PC-9 (cell line): ENCODE data around the gene HEATR9. TPM values are rescaled to one million over a fixed set of nuclear protein-coding genes. Genes with fewer than 3 reads are reported as not detected.

Experiments
- BruUV-seq: library from RNA; stranded (reverse); fragments of 400-500 nt; replicated peaks from 2 replicates; lab custom pipeline; 2021; lab: Mats Ljungman, UMichigan
- CTCF ChIA-PET: fragments of 300-600 bp; sonication (Branson Sonifier 250); formaldehyde crosslinking; loops from one replicate; lab custom pipeline; 2022; ENCODE audit warnings: antibody characterized with exemption; lab: Charles Lee
- POLR2A ChIA-PET: fragments of 300-600 bp; sonication (Branson Sonifier 250); formaldehyde crosslinking; loops from one replicate; lab custom pipeline; 2022; ENCODE audit warnings: antibody characterized with exemption; ENCODE audit not compliant: unreplicated experiment; lab: Charles Lee
- DNase-seq, 2 experiments: peaks; one replicate each; pipeline versions ENCODE4 v3.0.0 to v3.0.0-alpha.2; 2015 to 2022; ENCODE audit warnings: mixed read lengths in 1 of 2
- H2AFZ ChIP-seq: fragments of 200-600 bp; sonication (generic); 2 replicates; pipeline ENCODE4 v1.8.1; 2017; ENCODE audit warnings: antibody characterized with exemption
- H3F3A ChIP-seq: fragments of 200-600 bp; sonication (generic); 2 replicates; pipeline ENCODE4 v1.8.1; 2017; ENCODE audit warnings: antibody characterized with exemption, mild to moderate bottlenecking, low read depth; ENCODE audit not compliant: insufficient read depth
- H3K27ac ChIP-seq: fragments of 200-600 bp; sonication (generic); 2 replicates; pipeline ENCODE4 v1.6.1; 2016; ENCODE audit warnings: mixed run types
- H3K27me3 ChIP-seq: fragments of 200-600 bp; sonication (generic); 2 replicates; pipeline ENCODE4 v1.6.1; 2016; ENCODE audit warnings: low read depth, mixed run types; ENCODE audit not compliant: insufficient read depth
- H3K36me3 ChIP-seq: fragments of 200-600 bp; sonication (generic); 2 replicates; pipeline ENCODE4 v1.6.1; 2016; ENCODE audit warnings: low read depth, mixed run types
- H3K4me1 ChIP-seq: fragments of 200-600 bp; sonication (generic); replicated peaks from 2 replicates; pipeline ENCODE4 v1.6.1; 2016; ENCODE audit warnings: mixed run types; ENCODE audit not compliant: insufficient read depth
- H3K4me2 ChIP-seq: fragments of 200-600 bp; sonication (generic); 2 replicates; pipeline ENCODE4 v1.6.1; 2017; ENCODE audit warnings: mixed run types
- H3K4me3 ChIP-seq: fragments of 200-600 bp; sonication (generic); 2 replicates; pipeline ENCODE4 v1.6.1; 2016; ENCODE audit warnings: mixed run types
- H3K79me2 ChIP-seq: fragments of 200-600 bp; sonication (generic); 2 replicates; pipeline ENCODE4 v1.6.1; 2017; ENCODE audit warnings: low read depth, mixed run types
- H3K9me2 ChIP-seq: fragments of 200-600 bp; sonication (generic); 2 replicates; pipeline ENCODE4 v1.8.1; 2017; ENCODE audit warnings: mild to moderate bottlenecking; ENCODE audit not compliant: insufficient read depth
- H3K9me3 ChIP-seq: fragments of 200-600 bp; sonication (generic); 2 replicates; pipeline ENCODE4 v1.8.1; 2016; ENCODE audit warnings: low read depth; ENCODE audit not compliant: insufficient read depth
- H4K20me1 ChIP-seq: fragments of 200-600 bp; sonication (generic); 2 replicates; pipeline ENCODE4 v1.8.1; 2017; ENCODE audit not compliant: insufficient read depth
- EZH2 ChIP-seq: fragments of 200-600 bp; sonication (generic); IDR thresholded peaks from 2 replicates; pipeline ENCODE4 v1.8.0; 2017; ENCODE audit warnings: antibody characterized with exemption, low read depth
- intact Hi-C: fragments of 100-400 bp; cut with micrococcal nuclease; formaldehyde crosslinking; loops from one replicate; pipeline ENCODE4 v1.10.0; 2022; ENCODE audit not compliant: unreplicated experiment
- total RNA-seq: library from RNA; stranded (reverse); gene quantifications from 2 replicates; pipeline ENCODE4 v1.2.3, GENCODE V29; 2021
- TF ChIP-seq, protein P1 (sequence below): fragments of 200-600 bp; sonication (generic); conservative IDR thresholded peaks from 2 replicates; pipeline ENCODE4 v1.6.1; 2017; ENCODE audit warnings: mixed run types, antibody characterized with exemption, mild to moderate bottlenecking, moderate library complexity

The HEATR9 gene
- total RNA-seq, 1 experiment from 2014 or later = not detected

DNA sequence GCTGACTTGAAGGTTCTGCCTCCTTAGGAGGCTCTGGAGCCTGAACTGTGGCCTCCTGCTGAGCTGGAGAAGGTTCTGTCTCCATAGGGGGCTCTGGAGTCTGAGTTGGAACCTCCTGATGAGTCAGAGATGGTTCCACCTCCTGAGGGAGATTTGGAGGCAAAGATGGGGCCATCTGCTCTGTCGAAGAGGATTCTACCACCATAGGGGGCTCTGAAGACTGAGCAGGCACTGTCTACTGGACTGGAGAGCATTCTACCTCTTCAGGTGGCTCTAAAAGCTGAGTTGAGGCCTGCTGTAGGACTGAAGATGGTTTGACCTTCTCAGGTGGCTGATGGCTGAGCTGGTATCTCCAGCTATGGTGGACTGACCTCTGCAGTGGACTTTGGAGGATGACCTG lies 45.7 kb upstream of the HEATR9 start:
- intact Hi-C loops = no loop called here
- Histone ChIP-seq H3K9me3 (no peaks in the 10 kb centered on the region), H3K36me3 (no peaks in the 10 kb centered on the region), H3K27me3 (peaks cover 15% of the 10 kb centered on the region), H3K9me2 (no peaks in the 10 kb centered on the region), H3F3A (no peaks in the 10 kb centered on the region), H3K4me2 (no peak overlapping the region), H2AFZ (no peak overlapping the region), H3K27ac (no peak overlapping the region), H3K4me3 (no peak overlapping the region), H3K79me2 (no peaks in the 10 kb centered on the region), H4K20me1 (no peaks in the 10 kb centered on the region), H3K4me1 (no peaks in the 10 kb centered on the region)
- ChIA-PET POLR2A (no interaction called here), CTCF (no interaction called here)
- no TSS peak for BruUV-seq
- TF ChIP-seq, protein P1, sequence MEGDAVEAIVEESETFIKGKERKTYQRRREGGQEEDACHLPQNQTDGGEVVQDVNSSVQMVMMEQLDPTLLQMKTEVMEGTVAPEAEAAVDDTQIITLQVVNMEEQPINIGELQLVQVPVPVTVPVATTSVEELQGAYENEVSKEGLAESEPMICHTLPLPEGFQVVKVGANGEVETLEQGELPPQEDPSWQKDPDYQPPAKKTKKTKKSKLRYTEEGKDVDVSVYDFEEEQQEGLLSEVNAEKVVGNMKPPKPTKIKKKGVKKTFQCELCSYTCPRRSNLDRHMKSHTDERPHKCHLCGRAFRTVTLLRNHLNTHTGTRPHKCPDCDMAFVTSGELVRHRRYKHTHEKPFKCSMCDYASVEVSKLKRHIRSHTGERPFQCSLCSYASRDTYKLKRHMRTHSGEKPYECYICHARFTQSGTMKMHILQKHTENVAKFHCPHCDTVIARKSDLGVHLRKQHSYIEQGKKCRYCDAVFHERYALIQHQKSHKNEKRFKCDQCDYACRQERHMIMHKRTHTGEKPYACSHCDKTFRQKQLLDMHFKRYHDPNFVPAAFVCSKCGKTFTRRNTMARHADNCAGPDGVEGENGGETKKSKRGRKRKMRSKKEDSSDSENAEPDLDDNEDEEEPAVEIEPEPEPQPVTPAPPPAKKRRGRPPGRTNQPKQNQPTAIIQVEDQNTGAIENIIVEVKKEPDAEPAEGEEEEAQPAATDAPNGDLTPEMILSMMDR = no peak
- no peak for TF ChIP-seq EZH2
- no peak for DNase-seq

GRCh38 chr17:35913609-35914008 lies 44.9 kb upstream of the HEATR9 start:
- Histone ChIP-seq H3K4me2 (no peak overlapping the region), H3K79me2 (no peaks in the 10 kb centered on the region), H3K27ac (no peak overlapping the region), H3K4me3 (no peak overlapping the region), H3K27me3 (peaks cover 17% of the 10 kb centered on the region), H3K9me2 (no peaks in the 10 kb centered on the region), H3K36me3 (no peaks in the 10 kb centered on the region), H3K4me1 (no peaks in the 10 kb centered on the region), H2AFZ (no peak overlapping the region), H3K9me3 (no peaks in the 10 kb centered on the region), H3F3A (no peaks in the 10 kb centered on the region), H4K20me1 (no peaks in the 10 kb centered on the region)
- BruUV-seq = no TSS peak
- CTCF ChIA-PET = no interaction called here
- no peak for TF ChIP-seq EZH2
- TF ChIP-seq, protein P1 = no peak
- POLR2A ChIA-PET = no interaction called here
- no peak for DNase-seq
- intact Hi-C loops = no loop called here

GRCh38 chr17:35912942-35913341 lies 44.3 kb upstream of the HEATR9 start:
- ChIA-PET CTCF (no interaction called here), POLR2A (interaction anchor here (0.6 kb wide), 1 partner anchor 15 kb away, joined by 4 read pairs; no protein-coding TSS in a partner anchor)
- H3K4me1 ChIP-seq = no peaks in the 10 kb centered on the region
- H3K9me2 ChIP-seq = no peaks in the 10 kb centered on the region
- peaks cover 19% of the 10 kb centered on the region for H3K27me3 ChIP-seq
- no peak for DNase-seq
- BruUV-seq = no TSS peak
- no peak overlapping the region for H2AFZ ChIP-seq
- intact Hi-C loops = no loop called here
- H4K20me1 ChIP-seq = no peaks in the 10 kb centered on the region
- H3K36me3 ChIP-seq = no peaks in the 10 kb centered on the region
- no peak overlapping the region for H3K4me3 ChIP-seq
- H3K27ac ChIP-seq = no peak overlapping the region
- no peaks in the 10 kb centered on the region for H3K79me2 ChIP-seq
- H3K9me3 ChIP-seq = no peaks in the 10 kb centered on the region
- no peak for TF ChIP-seq EZH2
- TF ChIP-seq, protein P1 = no peak
- H3K4me2 ChIP-seq = no peak overlapping the region
- no peaks in the 10 kb centered on the region for H3F3A ChIP-seq
